ENCODE results near the gene GOLGA5. TPM values are rescaled to one million over a fixed set of nuclear protein-coding genes. Genes with fewer than 3 reads are reported as not detected.
"Not testable (repeated sequence)": the region's sequence is repeated elsewhere in the genome, so short reads cannot be mapped to it uniquely, and the experiment has no call there.

The GOLGA5 gene, protein sequence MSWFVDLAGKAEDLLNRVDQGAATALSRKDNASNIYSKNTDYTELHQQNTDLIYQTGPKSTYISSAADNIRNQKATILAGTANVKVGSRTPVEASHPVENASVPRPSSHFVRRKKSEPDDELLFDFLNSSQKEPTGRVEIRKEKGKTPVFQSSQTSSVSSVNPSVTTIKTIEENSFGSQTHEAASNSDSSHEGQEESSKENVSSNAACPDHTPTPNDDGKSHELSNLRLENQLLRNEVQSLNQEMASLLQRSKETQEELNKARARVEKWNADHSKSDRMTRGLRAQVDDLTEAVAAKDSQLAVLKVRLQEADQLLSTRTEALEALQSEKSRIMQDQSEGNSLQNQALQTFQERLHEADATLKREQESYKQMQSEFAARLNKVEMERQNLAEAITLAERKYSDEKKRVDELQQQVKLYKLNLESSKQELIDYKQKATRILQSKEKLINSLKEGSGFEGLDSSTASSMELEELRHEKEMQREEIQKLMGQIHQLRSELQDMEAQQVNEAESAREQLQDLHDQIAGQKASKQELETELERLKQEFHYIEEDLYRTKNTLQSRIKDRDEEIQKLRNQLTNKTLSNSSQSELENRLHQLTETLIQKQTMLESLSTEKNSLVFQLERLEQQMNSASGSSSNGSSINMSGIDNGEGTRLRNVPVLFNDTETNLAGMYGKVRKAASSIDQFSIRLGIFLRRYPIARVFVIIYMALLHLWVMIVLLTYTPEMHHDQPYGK
- 10 to 100 TPM; 19.7 to 24.2 TPM for total RNA-seq

DNA sequence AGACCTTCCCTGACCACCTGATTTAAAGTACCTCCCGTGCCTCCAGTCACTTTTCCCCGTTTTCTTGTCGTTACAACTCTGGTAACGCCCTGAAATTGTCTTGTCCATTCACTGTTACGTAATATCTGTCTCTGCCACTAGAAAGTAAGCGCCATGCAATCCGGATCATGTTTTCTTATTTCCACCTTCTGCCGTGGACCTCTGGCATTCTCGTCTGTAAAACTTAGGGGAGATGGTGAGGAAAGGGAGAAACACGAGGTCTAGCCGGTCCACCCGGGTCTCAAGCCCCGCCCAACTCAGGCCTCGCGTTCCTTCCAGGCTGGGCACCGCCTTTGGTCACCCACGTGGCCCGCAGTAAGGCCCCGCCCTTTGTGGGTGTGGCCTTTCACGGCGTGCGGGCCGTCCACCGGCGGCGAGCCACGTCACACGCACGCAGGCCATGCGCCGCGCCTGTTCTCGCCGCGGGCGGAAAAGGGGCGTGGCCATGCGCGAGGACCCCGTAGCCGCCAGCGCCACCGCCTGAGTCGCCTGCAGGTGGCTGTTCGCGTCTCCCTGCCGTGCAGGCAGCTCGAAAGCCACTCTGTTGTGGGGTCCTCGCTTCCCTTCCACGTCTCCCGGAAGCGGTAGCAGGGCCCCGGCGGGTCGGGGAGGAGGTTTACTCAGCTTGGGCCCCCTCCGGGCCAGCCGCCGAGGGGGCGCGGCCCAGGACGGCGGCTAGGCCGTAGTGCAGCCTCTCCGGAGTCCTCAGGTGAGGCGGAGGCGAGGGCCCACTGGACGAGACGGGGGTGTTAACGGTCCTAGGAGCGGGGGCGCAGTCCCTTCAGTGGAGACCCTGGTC is at the start of gene GOLGA5:
GOLGA5 (plus strand) TSS at position 597 of the 838 bp plus-strand sequence. CDS start 3,133 bp downstream, outside the sequence.
- no peaks in the 10 kb centered on the region for H3K27me3 Mint-ChIP-seq (ENCODE audit: low read depth)
- peak within 1 kb of the TSS; percentile 97 to 99 for H3K4me3 Mint-ChIP-seq
- peaks cover 31% of the 10 kb centered on the region for H3K4me1 Mint-ChIP-seq (ENCODE audit: low read depth)
- DNase-seq = peak; percentile 98 to 99
- peaks cover 21 to 26% of the 10 kb centered on the region in 2 donors for H3K36me3 Mint-ChIP-seq (ENCODE audit: insufficient read depth in 2 of 2)
- H3K27ac Mint-ChIP-seq = peak within 1 kb of the TSS; percentile 97
- peak; percentile 94 to 96 for ATAC-seq (replicated peaks in 1 of 2)
- peaks cover 16 to 18% of the 10 kb centered on the region in 2 donors for H3K9me3 Mint-ChIP-seq

DNA sequence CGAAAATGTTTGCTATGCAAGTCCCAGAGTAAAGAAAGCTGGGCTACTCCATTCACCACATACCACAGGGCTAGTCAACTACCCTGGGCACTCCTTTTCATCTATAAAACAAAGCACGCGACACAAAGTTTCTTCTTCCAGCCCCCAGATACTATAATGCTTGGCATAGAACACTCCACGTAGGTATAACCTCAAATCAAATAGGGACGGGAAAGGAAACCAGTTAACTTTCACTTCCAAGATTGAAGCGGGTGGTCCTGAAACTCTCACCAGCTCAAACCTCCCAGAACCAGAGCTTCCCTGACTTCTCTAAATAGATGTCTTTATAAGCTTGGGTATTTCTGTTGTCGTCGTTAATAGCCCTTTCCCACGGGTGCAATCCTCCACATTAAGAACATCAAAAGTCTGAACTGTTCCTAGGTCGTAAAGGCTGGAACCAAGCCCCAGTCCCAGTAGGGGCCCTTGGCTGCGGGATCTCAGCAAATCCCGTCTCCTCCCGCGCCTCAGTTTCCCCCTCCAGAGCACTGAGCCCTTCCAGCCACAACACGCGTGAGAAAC is 46.3 kb upstream of the GOLGA5 start:
- Mint-ChIP-seq H3K4me1 (ENCODE audit: low read depth) (peaks cover 39% of the 10 kb centered on the region), H3K9me3 (peaks cover 0 to 2% of the 10 kb centered on the region in 2 donors), H3K27me3 (ENCODE audit: low read depth) (peaks cover 36% of the 10 kb centered on the region), H3K36me3 (ENCODE audit: insufficient read depth in 2 of 2) (peaks cover 1 to 11% of the 10 kb centered on the region in 2 donors), H3K4me3 (peak overlapping the region; percentile 82 to 89), H3K27ac (peak overlapping the region; percentile 65)
- no peak for DNase-seq
- ATAC-seq (replicated peaks in 1 of 2) = peak in 1 of 2 donors; percentile 2

DNA sequence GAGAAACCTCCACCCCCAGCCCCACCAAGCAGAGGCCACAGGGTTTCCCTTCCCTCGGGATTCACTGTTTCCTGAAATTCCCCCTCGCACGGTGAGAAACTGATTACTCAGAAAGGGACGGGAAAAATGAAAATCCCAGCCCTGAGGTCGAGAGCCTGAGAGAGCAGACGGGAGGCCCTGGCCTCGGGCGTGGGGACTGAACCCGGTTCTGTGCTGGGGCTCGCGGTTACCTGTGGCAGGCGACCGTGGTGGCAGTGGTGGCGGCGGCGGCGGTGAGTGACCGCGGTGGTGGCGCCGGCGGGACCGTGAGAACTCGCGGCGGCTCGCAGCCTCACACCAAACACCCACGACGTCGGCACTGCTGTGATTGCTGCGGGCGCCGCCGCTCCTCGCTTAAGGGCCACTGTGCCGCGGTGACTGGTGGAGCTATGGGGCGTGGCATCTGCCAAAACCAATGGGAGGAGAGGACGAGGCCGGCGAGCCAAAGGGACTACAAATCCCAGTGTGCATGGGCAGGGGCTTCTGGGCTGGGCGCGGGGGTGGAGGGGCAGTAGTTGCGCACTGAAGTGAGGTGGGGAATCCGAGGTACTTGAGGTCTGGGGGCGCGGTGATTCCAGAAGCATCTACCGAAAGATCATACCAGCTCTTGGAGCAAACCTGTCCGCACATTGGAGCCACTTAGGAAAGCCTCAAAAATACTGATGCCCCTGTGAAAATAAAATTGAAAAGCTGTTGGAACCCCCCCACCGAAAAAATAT is 45.7 kb upstream of the GOLGA5 start, which contains the start of gene LGMN:
LGMN (minus strand) TSS at position 369 of the 758 bp plus-strand sequence. CDS start 15,841 bp downstream, outside the sequence.
- Mint-ChIP-seq H3K4me1 (ENCODE audit: low read depth) (peaks cover 39% of the 10 kb centered on the region), H3K9me3 (peaks cover 0 to 2% of the 10 kb centered on the region in 2 donors), H3K4me3 (peak within 1 kb of the TSS; percentile 82 to 89), H3K27ac (peak within 1 kb of the TSS; percentile 65), H3K27me3 (ENCODE audit: low read depth) (peaks cover 36% of the 10 kb centered on the region), H3K36me3 (ENCODE audit: insufficient read depth in 2 of 2) (peaks cover 1 to 11% of the 10 kb centered on the region in 2 donors)
- ATAC-seq (replicated peaks in 1 of 2) (peak; percentile 95 to 97), DNase-seq (peak; percentile 82 to 85)

DNA sequence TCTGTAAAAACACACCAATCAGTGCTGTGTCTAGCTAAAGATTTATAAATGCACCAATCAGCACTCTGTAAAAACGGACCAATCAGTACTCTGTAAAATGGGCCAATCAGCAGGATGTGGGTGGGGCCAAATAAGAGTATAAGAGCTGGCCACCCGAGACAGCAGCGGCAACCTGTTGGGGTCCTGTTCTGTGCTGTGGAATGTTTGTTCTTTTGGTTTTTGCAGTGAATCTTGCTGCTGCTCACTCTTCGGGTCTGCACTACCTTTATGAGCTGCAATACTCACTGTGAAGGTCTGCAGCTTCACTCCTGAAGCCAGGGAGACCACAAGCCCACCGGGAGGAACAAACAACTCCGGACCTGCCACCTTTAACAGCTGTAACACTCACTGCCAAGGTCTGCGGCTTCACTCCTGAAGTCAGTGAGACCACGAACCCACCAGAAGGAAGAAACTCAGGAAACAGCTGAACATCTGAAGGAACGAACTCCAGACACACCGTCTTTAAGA is 43.8 kb upstream of the GOLGA5 start:
- peaks cover 1 to 11% of the 10 kb centered on the region in 2 donors for H3K36me3 Mint-ChIP-seq (ENCODE audit: insufficient read depth in 2 of 2)
- peak in 1 of 2 donors; percentile 34 for DNase-seq
- peaks cover 39% of the 10 kb centered on the region for H3K4me1 Mint-ChIP-seq (ENCODE audit: low read depth)
- not testable (repeated sequence) for ATAC-seq (replicated peaks in 1 of 2); H3K27ac Mint-ChIP-seq; H3K9me3 Mint-ChIP-seq
- H3K4me3 Mint-ChIP-seq = peak overlapping the region; percentile 81 to 89
- peaks cover 36% of the 10 kb centered on the region for H3K27me3 Mint-ChIP-seq (ENCODE audit: low read depth)

DNA sequence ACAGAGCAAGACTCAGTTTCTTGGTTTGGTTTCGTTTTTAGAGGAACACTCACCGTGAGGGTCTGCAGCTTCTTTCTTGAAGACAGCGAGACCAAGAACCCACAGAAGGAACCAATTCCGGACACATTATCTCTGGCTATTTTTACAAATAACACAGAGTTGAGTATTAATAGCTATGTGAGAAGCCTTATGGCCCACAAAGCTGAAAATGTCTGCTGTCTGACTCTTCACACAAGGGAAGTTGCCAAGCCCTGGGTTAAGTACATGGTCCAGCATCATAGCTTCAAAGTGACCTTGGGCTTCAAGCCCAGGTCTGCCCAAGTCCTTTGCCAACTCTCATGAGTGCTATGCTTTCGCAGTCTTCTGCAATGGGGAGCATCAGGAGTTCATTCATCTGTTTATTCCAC is 43.1 kb upstream of the GOLGA5 start:
- Mint-ChIP-seq H3K27ac (no peak overlapping the region), H3K27me3 (ENCODE audit: low read depth) (peaks cover 36% of the 10 kb centered on the region), H3K36me3 (ENCODE audit: insufficient read depth in 2 of 2) (peaks cover 1 to 11% of the 10 kb centered on the region in 2 donors), H3K4me3 (peak overlapping the region; percentile 81 to 89), H3K4me1 (ENCODE audit: low read depth) (peaks cover 39% of the 10 kb centered on the region), H3K9me3 (peaks cover 0 to 2% of the 10 kb centered on the region in 2 donors)
- DNase-seq = no peak
- ATAC-seq (replicated peaks in 1 of 2) = no peak

DNA sequence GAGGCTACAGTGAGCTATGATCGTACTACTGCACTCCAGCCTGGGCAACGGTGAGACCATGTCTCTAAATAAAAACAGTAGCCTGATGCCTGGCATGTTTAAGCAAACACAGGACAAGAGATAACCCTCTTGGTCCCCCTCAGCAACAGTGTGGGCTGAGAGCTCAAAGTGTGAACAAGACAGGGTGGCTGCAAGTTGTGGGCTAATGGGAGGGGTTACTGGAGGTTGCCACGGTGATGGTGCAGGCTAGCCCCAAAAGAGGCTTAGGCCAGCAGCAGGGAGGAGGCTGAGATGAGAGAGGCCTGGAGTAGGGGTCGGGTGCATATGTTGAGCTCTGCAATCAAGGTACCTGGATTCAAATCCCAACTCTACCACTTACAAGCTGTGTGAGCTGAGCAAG is 42.3 kb upstream of the GOLGA5 start:
- Mint-ChIP-seq H3K4me3 (no peak overlapping the region), H3K27ac (no peak overlapping the region), H3K4me1 (ENCODE audit: low read depth) (peaks cover 39% of the 10 kb centered on the region), H3K9me3 (peaks cover 0 to 2% of the 10 kb centered on the region in 2 donors), H3K36me3 (ENCODE audit: insufficient read depth in 2 of 2) (peaks cover 1 to 11% of the 10 kb centered on the region in 2 donors), H3K27me3 (ENCODE audit: low read depth) (peaks cover 35% of the 10 kb centered on the region)
- no peak for ATAC-seq (replicated peaks in 1 of 2)
- no peak for DNase-seq

DNA sequence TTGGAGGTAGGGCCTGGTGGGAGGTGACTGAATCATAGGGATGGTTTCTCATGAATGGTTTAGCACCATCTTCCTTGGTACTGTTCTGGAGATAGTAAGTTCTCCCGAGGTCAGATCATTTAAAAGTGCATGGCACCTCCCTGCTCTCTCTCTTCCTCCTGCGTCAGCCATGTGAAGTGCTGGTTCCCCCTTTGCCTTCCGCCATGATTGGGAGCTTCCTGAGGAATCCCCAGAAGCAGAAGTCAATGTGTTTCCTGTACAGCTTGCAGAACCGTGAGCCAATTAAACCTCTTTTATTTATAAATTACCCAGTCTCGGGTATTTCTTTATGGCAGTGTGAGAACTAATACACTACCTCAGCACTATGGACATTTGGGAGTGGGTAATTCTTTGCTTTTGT is 40.9 kb upstream of the GOLGA5 start:
- DNase-seq (no peak), ATAC-seq (replicated peaks in 1 of 2) (no peak)
- Mint-ChIP-seq H3K4me3 (no peak overlapping the region), H3K27ac (no peak overlapping the region), H3K9me3 (peaks cover 1 to 2% of the 10 kb centered on the region in 2 donors), H3K36me3 (ENCODE audit: insufficient read depth in 2 of 2) (peaks cover 1 to 11% of the 10 kb centered on the region in 2 donors), H3K27me3 (ENCODE audit: low read depth) (peaks cover 21% of the 10 kb centered on the region), H3K4me1 (ENCODE audit: low read depth) (peaks cover 25% of the 10 kb centered on the region)

DNA sequence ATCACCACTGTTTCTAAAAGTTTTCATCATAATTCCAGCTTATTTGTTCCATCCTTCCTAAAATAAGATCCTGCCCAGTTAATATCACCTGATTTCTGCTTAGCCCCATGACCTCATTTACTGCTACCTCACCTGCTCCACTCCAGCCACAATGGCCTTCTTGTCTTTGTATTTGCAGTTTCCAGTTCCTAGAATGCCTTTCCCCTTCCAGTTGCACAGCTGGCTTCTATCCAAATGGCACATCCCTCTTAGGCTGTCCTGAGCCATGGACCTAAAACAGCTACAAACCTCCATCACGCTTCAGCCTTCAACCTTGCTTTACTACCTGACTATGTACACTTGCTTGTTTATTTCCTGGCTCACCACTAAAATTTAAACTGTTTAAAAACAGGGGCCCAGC is 39.1 kb upstream of the GOLGA5 start:
- no peak for ATAC-seq (replicated peaks in 1 of 2)
- DNase-seq = no peak
- H3K4me1 Mint-ChIP-seq (ENCODE audit: low read depth) = peaks cover 22% of the 10 kb centered on the region
- H3K27ac Mint-ChIP-seq = no peak overlapping the region
- H3K36me3 Mint-ChIP-seq (ENCODE audit: insufficient read depth in 2 of 2) = peaks cover 0 to 6% of the 10 kb centered on the region in 2 donors
- no peak overlapping the region for H3K4me3 Mint-ChIP-seq
- peaks cover 0 to 1% of the 10 kb centered on the region in 2 donors for H3K9me3 Mint-ChIP-seq
- peaks cover 9% of the 10 kb centered on the region for H3K27me3 Mint-ChIP-seq (ENCODE audit: low read depth)

DNA sequence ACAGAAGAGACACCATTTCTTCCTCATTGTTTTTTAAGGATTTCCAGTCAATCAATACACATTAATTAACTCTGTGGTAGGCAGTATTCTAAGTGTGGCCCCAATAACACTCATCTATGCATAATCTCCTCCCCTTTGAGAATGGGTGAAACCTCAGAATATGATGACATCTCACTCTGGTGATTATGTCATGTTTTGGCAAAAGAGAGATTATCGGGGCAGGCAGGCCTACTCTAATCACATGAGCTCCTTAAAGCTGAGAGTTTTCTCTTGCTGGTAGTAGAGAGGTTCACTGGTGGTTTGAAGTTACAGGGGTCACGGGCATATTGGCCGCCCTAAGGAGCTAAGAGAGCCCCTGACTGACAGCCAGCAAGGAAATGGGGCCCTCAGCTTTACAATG is 38.6 kb upstream of the GOLGA5 start:
- DNase-seq (no peak), ATAC-seq (replicated peaks in 1 of 2) (no peak)
- peaks cover 0 to under 1% of the 10 kb centered on the region in 2 donors for H3K36me3 Mint-ChIP-seq (ENCODE audit: insufficient read depth in 2 of 2)
- peaks cover 9% of the 10 kb centered on the region for H3K27me3 Mint-ChIP-seq (ENCODE audit: low read depth)
- peaks cover 22% of the 10 kb centered on the region for H3K4me1 Mint-ChIP-seq (ENCODE audit: low read depth)
- H3K9me3 Mint-ChIP-seq = peaks cover 0 to 1% of the 10 kb centered on the region in 2 donors
- no peak overlapping the region for H3K4me3 Mint-ChIP-seq
- H3K27ac Mint-ChIP-seq = no peak overlapping the region

DNA sequence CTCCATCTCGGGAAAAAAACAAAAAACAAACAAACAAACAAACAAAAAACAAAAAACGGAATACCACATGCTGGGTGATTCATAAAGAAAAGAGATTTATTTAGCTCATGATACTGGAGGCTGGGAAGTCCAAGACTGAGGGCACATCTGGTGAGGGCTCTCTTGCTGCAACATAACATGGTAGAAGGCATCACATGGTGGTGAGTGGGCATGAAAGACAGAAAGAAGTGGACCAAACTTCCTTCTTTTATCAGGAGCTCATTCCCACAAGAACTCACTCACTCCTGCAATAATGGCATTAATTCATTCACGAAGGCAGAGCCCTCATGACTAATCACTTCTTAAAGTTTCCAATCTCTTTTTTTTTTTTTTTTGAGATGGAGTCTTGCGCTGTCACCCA is 37.7 kb upstream of the GOLGA5 start:
- Mint-ChIP-seq H3K27me3 (ENCODE audit: low read depth) (peaks cover 16% of the 10 kb centered on the region), H3K9me3 (peaks cover 0 to 1% of the 10 kb centered on the region in 2 donors), H3K27ac (no peak overlapping the region), H3K36me3 (ENCODE audit: insufficient read depth in 2 of 2) (no peaks in the 10 kb centered on the region), H3K4me3 (no peak overlapping the region), H3K4me1 (ENCODE audit: low read depth) (peaks cover 25% of the 10 kb centered on the region)
- DNase-seq = no peak
- ATAC-seq (replicated peaks in 1 of 2) = no peak

DNA sequence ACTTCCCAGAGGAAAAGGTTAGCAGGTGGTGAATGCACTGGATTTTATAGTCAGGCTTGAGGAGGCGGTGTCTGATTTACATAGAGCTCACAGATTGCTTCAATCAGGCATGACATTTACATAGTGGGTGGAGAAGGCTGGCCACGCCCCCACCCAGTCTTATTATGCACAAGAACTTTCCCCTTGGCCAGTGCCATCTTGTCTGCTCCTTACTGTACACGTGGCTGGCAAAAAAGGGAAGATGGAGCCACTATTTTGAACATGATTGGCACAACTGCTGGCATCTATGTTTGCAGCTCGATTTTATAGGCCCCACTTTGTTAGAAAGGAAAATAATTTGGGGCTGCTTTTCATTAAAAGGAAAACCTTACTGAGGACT is 34.8 kb upstream of the GOLGA5 start:
- ATAC-seq (replicated peaks in 1 of 2) (no peak), DNase-seq (no peak)
- no peaks in the 10 kb centered on the region for H3K36me3 Mint-ChIP-seq (ENCODE audit: insufficient read depth in 2 of 2)
- peaks cover 36% of the 10 kb centered on the region for H3K27me3 Mint-ChIP-seq (ENCODE audit: low read depth)
- peaks cover 25% of the 10 kb centered on the region for H3K4me1 Mint-ChIP-seq (ENCODE audit: low read depth)
- no peak overlapping the region for H3K4me3 Mint-ChIP-seq
- H3K27ac Mint-ChIP-seq = no peak overlapping the region
- H3K9me3 Mint-ChIP-seq = peaks cover 0 to 1% of the 10 kb centered on the region in 2 donors

Measured in activated T-cell treated with anti-CD3 and anti-CD28 coated beads, Interleukin-2, amount 50 U/mL, for 72 hours (primary cell).